HepG2 (cell line): ENCODE results near the gene TMEM116. TPM values are rescaled to one million over a fixed set of nuclear protein-coding genes. Genes with fewer than 3 reads are reported as not detected.

ENCODE experiments used
- BCL6 ChIP-seq: IDR thresholded peaks from 2 replicates; pipeline ENCODE4 v1.6.1; 2016; ENCODE audit warnings: missing genetic modification reagents, missing compliant biosample characterization
- CHCHD3 ChIP-seq: sonication (generic); formaldehyde crosslinking; IDR thresholded peaks from 2 replicates; pipeline ENCODE4 v1.8.0; 2022; ENCODE audit warnings: mild to moderate bottlenecking, missing genetic modification reagents, moderate library complexity
- HMG20A ChIP-seq: IDR thresholded peaks from 2 replicates; pipeline ENCODE4 v1.6.1; 2016; ENCODE audit warnings: borderline replicate concordance
- HMGXB4 ChIP-seq, 2 experiments: sonication (generic) in 1 of 2; formaldehyde crosslinking in 1 of 2; IDR thresholded peaks; 2 replicates each; pipeline versions ENCODE4 v1.4.0 to v1.6.1; 2018 to 2020; ENCODE audit warnings: missing genetic modification reagents in 2 of 2, borderline replicate concordance in 1 of 2, low read depth in 1 of 2, mild to moderate bottlenecking in 1 of 2, missing biosample characterization in 1 of 2
- KAT7 ChIP-seq: IDR thresholded peaks from 2 replicates; pipeline ENCODE4 v1.6.1; 2018; ENCODE audit warnings: borderline replicate concordance, missing compliant biosample characterization
- MAFK ChIP-seq, 2 experiments: IDR thresholded peaks in 1 of 2; conservative IDR thresholded peaks in 1 of 2; 2 replicates each; pipeline ENCODE4 v1.6.1; 2011; ENCODE audit warnings: improper control_type of control experiment in 2 of 2, low read length in 2 of 2
- MYPOP ChIP-seq: sonication (generic); formaldehyde crosslinking; IDR thresholded peaks from 2 replicates; pipeline ENCODE4 v1.8.1; 2023; ENCODE audit warnings: mild to moderate bottlenecking, moderate library complexity, missing genetic modification reagents
- PBX3 ChIP-seq: sonication (generic); formaldehyde crosslinking; IDR thresholded peaks from 2 replicates; pipeline ENCODE4 v1.8.1; 2023; ENCODE audit warnings: missing genetic modification reagents, inconsistent platforms, borderline replicate concordance
- PCBP1 ChIP-seq: fragments of 200-400 bp; formaldehyde crosslinking; IDR thresholded peaks from 2 replicates; pipeline ENCODE4 v1.6.1; 2017; ENCODE audit warnings: mild to moderate bottlenecking, low read depth, low read length, borderline replicate concordance
- SMARCE1 ChIP-seq: fragments of 450-650 bp; IDR thresholded peaks from 2 replicates; pipeline ENCODE4 v1.6.1; 2017; ENCODE audit warnings: borderline replicate concordance
- SP140L ChIP-seq: sonication (generic); formaldehyde crosslinking; IDR thresholded peaks from 2 replicates; pipeline ENCODE4 v1.4.0; 2020; ENCODE audit warnings: missing genetic modification reagents, borderline replicate concordance
- ZBTB3 ChIP-seq: sonication (generic); formaldehyde crosslinking; IDR thresholded peaks from 2 replicates; pipeline ENCODE4 v1.4.0; 2020; ENCODE audit warnings: low read depth, mild to moderate bottlenecking, moderate library complexity, missing genetic modification reagents, borderline replicate concordance
- ZBTB34 ChIP-seq: sonication (generic); formaldehyde crosslinking; IDR thresholded peaks from 2 replicates; pipeline ENCODE4 v1.8.0; 2022; ENCODE audit warnings: mild to moderate bottlenecking, missing genetic modification reagents
- ZBTB43 ChIP-seq: sonication (generic); formaldehyde crosslinking; conservative IDR thresholded peaks from 2 replicates; pipeline ENCODE4 v1.4.0; 2020; ENCODE audit warnings: missing genetic modification reagents
- ZNF280D ChIP-seq: sonication (generic); formaldehyde crosslinking; IDR thresholded peaks from 2 replicates; pipeline ENCODE4 v1.5.1; 2020; ENCODE audit warnings: mild to moderate bottlenecking, missing genetic modification reagents
- ZNF292 ChIP-seq: sonication (generic); formaldehyde crosslinking; IDR thresholded peaks from 2 replicates; pipeline ENCODE4 v1.8.1; 2022; ENCODE audit warnings: mild to moderate bottlenecking, low read depth, missing genetic modification reagents, borderline replicate concordance
- ZNF546 ChIP-seq: sonication (generic); formaldehyde crosslinking; conservative IDR thresholded peaks from 2 replicates; pipeline ENCODE4 v1.8.1; 2023; ENCODE audit warnings: mild to moderate bottlenecking, missing genetic modification reagents
- polyA plus RNA-seq, 8 experiments: library from polyadenylated mRNA; depleted of rRNA in 3 of 8; stranded (reverse) in 7 of 8; unstranded in 1 of 8; fragments of >200 nt; fragmentation: Illumina TruSeq in 4 of 8; extraction: Trizol in 4 of 8; gene quantifications; 2 replicates each; pipeline versions ENCODE4 v1.2.1 to v1.2.3, GENCODE V29; 2011 to 2016; ENCODE audit warnings: low read depth in 4 of 8, missing spikeins in 1 of 8, mixed read lengths in 1 of 8; ENCODE audit not compliant: insufficient read depth in 1 of 8
- total RNA-seq, 5 experiments: library from RNA; depleted of rRNA; stranded (reverse); fragments of >200 nt; fragmentation: Illumina TruSeq; extraction: Trizol; gene quantifications; 2 replicates each; pipeline ENCODE4 v1.2.3, GENCODE V29; 2016; ENCODE audit warnings: low read depth in 1 of 5

TMEM116 gene
- total and polyA plus RNA-seq, 2 of the 13 experiments (the other 11 are each of a cell fraction or from before 2014, with no cell fraction given): 14.0 to 17.8 TPM

GRCh38 chr12:112013601-112014402 lies 837 bp upstream of the TMEM116 start (continued):
- TF ChIP-seq SMARCE1 (no peak), SP140L (no peak), CHCHD3 (CRISPR knock-in tag) (no peak), ZNF292 (CRISPR knock-in tag) (no peak), ZBTB43 (CRISPR knock-in tag) (no peak), KAT7 (CRISPR knock-in tag) (no peak), PCBP1 (no peak), PBX3 (CRISPR knock-in tag) (no peak), ZNF280D (CRISPR knock-in tag) (peak; percentile 35; the same call in 1 of the 2 replicates), MYPOP (CRISPR knock-in tag) (0 out of 2 replicates have a peak, but pooled peaks have one; percentile 25), HMGXB4 (CRISPR knock-in tag; IDR thresholded peaks at IDR 0.05; ENCODE audit: borderline replicate concordance in 1 of 2, low read depth in 1 of 2) (peak; percentile 9 to 81; a peak in 2 of 4 replicates), ZBTB3 (CRISPR knock-in tag) (no peak), HMG20A (no peak), ZBTB34 (CRISPR knock-in tag) (no peak; the same call in 1 of the 2 replicates), MAFK (conservative IDR thresholded peaks at IDR 0.05 in 1 of 2, IDR thresholded peaks at IDR 0.05 in 1 of 2; ENCODE audit: low read length in 2 of 2) (no peak), ZNF546 (CRISPR knock-in tag) (no peak; the same call in 1 of the 2 replicates), BCL6 (CRISPR knock-in tag) (no peak)
